Psoas muscle (tissue), 8 donors: ENCODE results near the gene JPH2. TPM values are rescaled to one million over a fixed set of nuclear protein-coding genes. Genes with fewer than 3 reads are reported as not detected.

ENCODE experiments used
- ATAC-seq, 4 donors: fragments of 200-7000 bp; cut with Tn5 transposase; one replicate each; pipeline ENCODE4 v1.9.1; 2020; ENCODE audit warnings: moderate library complexity in 3 of 4, mild to moderate bottlenecking in 2 of 4
- DNase-seq, 2 donors: peaks; one replicate each; pipeline ENCODE4 v3.0.0-alpha.2; 2020
- H3K27ac ChIP-seq: fragments of 200-600 bp; one replicate; pipeline ENCODE4 v1.8.0; 2022
- H3K27me3 ChIP-seq, 3 donors: fragments of 200-600 bp in 1 of 3; one replicate each; pipeline versions ENCODE4 v1.6.1 to v1.8.0; 2013 to 2022; ENCODE audit warnings: low read length in 2 of 3, mild to moderate bottlenecking in 2 of 3, moderate library complexity in 1 of 3; ENCODE audit not compliant: insufficient read depth in 3 of 3
- H3K36me3 ChIP-seq, 2 donors: fragments of 200-600 bp in 1 of 2; one replicate each; pipeline versions ENCODE4 v1.6.1 to v1.8.0; 2013 to 2022; ENCODE audit warnings: low read depth in 1 of 2, mild to moderate bottlenecking in 1 of 2, moderate library complexity in 1 of 2; ENCODE audit not compliant: insufficient read depth in 1 of 2
- H3K4me1 ChIP-seq: fragments of 200-600 bp; one replicate; pipeline ENCODE4 v1.8.0; 2022
- H3K4me3 ChIP-seq: fragments of 200-600 bp; one replicate; pipeline ENCODE4 v1.8.0; 2022; ENCODE audit warnings: mild to moderate bottlenecking
- H3K9me3 ChIP-seq: fragments of 200-600 bp; one replicate; pipeline ENCODE4 v1.8.0; 2022
- CTCF ChIP-seq: fragments of 200-600 bp; IDR thresholded peaks from one replicate; pipeline ENCODE4 v1.8.0; 2022; ENCODE audit warnings: antibody characterized with exemption
- WGBS, 3 donors: extraction: QIAGEN DNeasy Blood & Tissue Kit; methylation state at CpG; one replicate each; pipeline versions ENCODE4 v1.1.6 to v1.1.7; 2013; 5-methylcytosine and 5-hydroxymethylcytosine counted together
- intact Hi-C, 2 donors: fragments of 100-400 bp; cut with DNase I; formaldehyde crosslinking; loops; one replicate each; pipeline versions ENCODE4 v1.11.0 to v1.14.2; 2022
- polyA plus RNA-seq, 3 donors: library from polyadenylated mRNA; stranded (reverse); fragments of 200-250 nt; gene quantifications; one replicate each; pipeline ENCODE4 v1.2.3, GENCODE V29; 2013
- total RNA-seq, 4 donors: library from RNA; stranded (reverse); fragmentation: NEBNext Ultra II Directional in 2 of 4; extraction: Animal tissue kit (Norgen Biotek cat#: 25700) in 2 of 4; gene quantifications; one replicate each; pipeline versions ENCODE4 v1.2.1 to v1.2.4, GENCODE V29; 2021 to 2023
- donor health status: healthy with polysubstance abuse.
- donor health status: DM: no; HTN: no; CAD: no; lungs with moderate emphysema.
- donor health status: Bipolar disorder and iron deficiency.
- donor health status: healthy.
- donor health status: DM: yes; HTN: yes; CAD: no.
- donor health status: DM: no; HTN: no; CAD: no.
- donor health status: DM: no; HTN: no; CAD: no.
- donor health status: DM: yes; HTN: yes; CAD: no.

Gene JPH2
- total and polyA plus RNA-seq, 7 donors: 13.5 to 145 (median 48.0) TPM

- peaks cover 6% of the 10 kb centered on the region for H3K4me1 ChIP-seq
- no peaks in the 10 kb centered on the region for H3K9me3 ChIP-seq
- no peaks in the 10 kb centered on the region for H3K36me3 ChIP-seq
- H3K27ac ChIP-seq: no peak overlapping the region
- ATAC-seq (peak in 2 of 4 donors; percentile 22 to 27), DNase-seq (no peak)
- no peak for TF ChIP-seq CTCF
- intact Hi-C loops: no loop called here
- H3K27me3 ChIP-seq: no peaks in the 10 kb centered on the region
- H3K4me3 ChIP-seq: no peak overlapping the region
- 96 to 98% (median 97%) methylated on average over 5 of the region's 5 CpGs for WGBS, 3 donors
These were observed 88.3 kb downstream of the JPH2 start for GRCh38 chr20:44098657-44099056.

GRCh38 chr20:44098256-44098630, 88.7 kb downstream of the JPH2 start:
- no peak for TF ChIP-seq CTCF
- DNase-seq (no peak), ATAC-seq (peak in 2 of 4 donors; percentile 12 to 34)
- H3K36me3 ChIP-seq: no peaks in the 10 kb centered on the region
- no peaks in the 10 kb centered on the region for H3K27me3 ChIP-seq
- H3K4me3 ChIP-seq: no peak overlapping the region
- H3K4me1 ChIP-seq: peaks cover 6% of the 10 kb centered on the region
- H3K27ac ChIP-seq: no peak overlapping the region
- intact Hi-C loops: no loop called here
- WGBS, 3 donors: 92 to 93% (median 93%) methylated on average over 6 of the region's 6 CpGs
- no peaks in the 10 kb centered on the region for H3K9me3 ChIP-seq

GRCh38 chr20:44097521-44098255, 89.3 kb downstream of the JPH2 start:
- H3K27me3 ChIP-seq: no peaks in the 10 kb centered on the region
- intact Hi-C loops: no loop called here
- peaks cover 7% of the 10 kb centered on the region for H3K4me1 ChIP-seq
- DNase-seq: no peak
- no peak for TF ChIP-seq CTCF
- H3K36me3 ChIP-seq: no peaks in the 10 kb centered on the region
- no peak overlapping the region for H3K27ac ChIP-seq
- 60 to 70% (median 69%) methylated on average over 14 of the region's 14 CpGs for WGBS, 3 donors
- no peaks in the 10 kb centered on the region for H3K9me3 ChIP-seq
- ATAC-seq: peak in 2 of 4 donors; percentile 21 to 41
- H3K4me3 ChIP-seq: no peak overlapping the region

GRCh38 chr20:44095831-44096230, 91.2 kb downstream of the JPH2 start:
- peak in 1 of 4 donors; percentile 3 for ATAC-seq
- Histone ChIP-seq H3K36me3 (no peaks in the 10 kb centered on the region), H3K9me3 (no peaks in the 10 kb centered on the region), H3K27me3 (no peaks in the 10 kb centered on the region), H3K4me3 (no peak overlapping the region), H3K27ac (no peak overlapping the region), H3K4me1 (peaks cover 11% of the 10 kb centered on the region)
- DNase-seq: no peak
- intact Hi-C loops: no loop called here
- no peak for TF ChIP-seq CTCF
- 53 to 63% (median 55%) methylated on average over 7 of the region's 7 CpGs for WGBS, 3 donors

GRCh38 chr20:44093249-44093582, 93.8 kb downstream of the JPH2 start:
- Histone ChIP-seq H3K9me3 (no peaks in the 10 kb centered on the region), H3K27me3 (no peaks in the 10 kb centered on the region), H3K4me1 (peaks cover 19% of the 10 kb centered on the region), H3K36me3 (no peaks in the 10 kb centered on the region), H3K4me3 (no peak overlapping the region), H3K27ac (no peak overlapping the region)
- 82 to 90% (median 88%) methylated on average over 2 of the region's 2 CpGs for WGBS, 3 donors
- ATAC-seq (peak in 1 of 4 donors; percentile 6), DNase-seq (no peak)
- intact Hi-C loops: no loop called here
- no peak for TF ChIP-seq CTCF
